Activated CD8-positive, alpha-beta memory T cell treated with anti-CD3 and anti-CD28 coated beads for 36 hours (primary cell): Measurements from ENCODE around the gene ARFGAP1. TPM values are rescaled to one million over a fixed set of nuclear protein-coding genes. Genes with fewer than 3 reads are reported as not detected.

Source experiments
- CTCF ChIA-PET: fragments of 350-600 bp; sonication (Branson Sonifier 250); formaldehyde crosslinking; loops from one replicate; lab custom pipeline; 2021; ENCODE audit warnings: antibody characterized with exemption; lab: Charles Lee
- POLR2A ChIA-PET: fragments of 350-600 bp; sonication (Branson Sonifier 250); formaldehyde crosslinking; loops from one replicate; lab custom pipeline; 2021; ENCODE audit warnings: antibody characterized with exemption; lab: Charles Lee
- total RNA-seq, 2 experiments: library from RNA; stranded (reverse); gene quantifications; one replicate each; pipeline ENCODE4 v1.2.3, GENCODE V29; 2021

Gene ARFGAP1
- total RNA-seq, 2 experiments from 2014 or later = 74.9 to 77.8 TPM

DNA sequence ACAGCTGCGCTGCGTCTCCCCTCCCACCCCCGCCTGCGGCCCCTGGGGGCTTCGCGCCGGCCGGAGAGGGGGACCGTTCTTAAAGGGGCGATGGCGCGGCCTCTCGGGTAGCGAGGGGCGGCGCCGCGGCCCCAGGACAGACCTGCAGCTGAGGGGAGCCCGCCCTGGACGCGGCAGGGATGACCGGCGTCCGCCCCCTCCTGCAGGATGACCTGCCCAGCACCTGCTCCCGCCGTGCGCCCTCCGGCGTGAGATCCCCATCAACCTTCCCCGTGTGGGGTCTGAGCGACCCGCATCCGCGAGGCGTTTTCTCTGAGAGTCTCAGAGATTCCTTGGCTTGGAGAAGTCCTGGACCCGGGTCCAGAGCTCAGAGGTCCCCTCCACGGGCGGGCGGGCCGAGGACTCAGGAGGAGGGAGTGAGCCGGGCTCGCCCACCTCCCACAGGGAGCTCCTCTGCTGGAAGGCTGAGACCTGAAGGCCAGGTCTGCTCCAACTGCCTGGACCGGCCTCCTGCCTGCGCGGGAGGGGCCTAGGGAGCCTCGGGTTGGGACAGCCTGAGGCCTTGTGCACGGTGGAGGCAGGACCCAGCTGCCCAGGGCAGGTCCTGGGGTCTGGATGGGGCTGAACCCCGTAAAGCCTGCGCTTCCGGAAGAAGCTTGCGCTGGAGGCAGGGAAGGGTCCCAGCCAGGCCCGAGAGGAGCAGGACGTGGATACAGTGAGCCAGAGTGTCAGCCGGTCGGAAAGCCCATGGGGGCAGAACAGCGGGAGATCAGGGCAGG, 17.8 kb upstream of the ARFGAP1 start:
- ChIA-PET CTCF (no interaction called here), POLR2A (no interaction called here)

DNA sequence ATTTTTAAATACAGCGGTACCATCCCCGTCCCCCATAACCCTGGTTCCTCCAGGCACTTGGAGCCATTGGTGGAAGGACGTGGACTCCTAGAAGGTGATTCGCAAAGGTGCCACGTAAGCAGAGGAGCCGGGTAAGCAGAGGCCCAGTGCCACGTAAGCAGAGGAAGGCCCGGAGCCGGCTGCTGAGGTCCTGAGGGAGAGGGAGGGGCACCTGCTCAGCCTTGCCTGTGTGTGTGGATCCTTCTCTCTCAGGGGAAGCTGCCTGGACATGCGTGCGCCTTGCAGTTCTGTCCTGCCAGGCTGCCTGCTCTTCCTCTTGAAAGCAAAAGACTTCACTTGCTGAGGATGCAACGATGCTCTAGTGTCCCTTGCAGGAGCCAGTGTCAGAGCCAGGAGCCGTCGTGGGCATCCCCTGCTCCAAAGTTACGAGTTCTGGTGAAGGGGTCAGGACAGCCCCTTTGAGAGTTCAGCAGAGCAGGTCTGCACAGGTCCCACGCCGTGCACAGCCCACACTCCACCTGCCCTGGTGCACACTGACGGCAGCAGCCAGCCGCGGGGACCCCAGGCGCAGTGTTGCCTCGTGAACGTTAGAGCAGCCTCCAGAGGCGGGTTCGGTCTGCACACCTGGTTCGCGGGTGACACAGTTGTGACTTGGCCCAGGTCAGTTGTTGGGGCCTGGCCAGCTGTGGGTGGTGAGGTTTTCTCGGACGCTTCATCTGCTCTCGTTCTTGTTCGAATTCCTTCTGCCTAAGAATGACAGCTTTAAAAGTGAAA, 16.5 kb upstream of the ARFGAP1 start:
- ChIA-PET POLR2A (no interaction called here), CTCF (no interaction called here)

DNA sequence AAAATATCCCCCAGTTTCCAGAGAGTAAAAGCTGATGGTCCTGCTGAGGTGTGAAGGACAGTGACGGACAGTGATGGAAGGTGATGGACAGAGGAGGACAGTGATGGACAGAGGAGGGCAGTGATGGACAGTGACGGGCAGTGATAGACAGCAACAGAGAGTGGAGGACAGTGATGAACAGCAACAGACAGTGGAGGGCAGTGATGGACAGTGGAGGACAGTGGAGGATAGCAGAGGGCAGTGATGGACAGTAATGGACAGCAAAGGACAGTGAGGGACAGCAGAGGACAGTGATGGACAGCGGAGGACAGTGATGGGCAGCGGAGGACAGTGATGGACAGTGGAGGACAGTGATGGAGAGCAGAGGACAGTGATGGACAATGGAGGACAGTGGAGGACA, 15.7 kb upstream of the ARFGAP1 start:
- ChIA-PET POLR2A (no interaction called here), CTCF (no interaction called here)

DNA sequence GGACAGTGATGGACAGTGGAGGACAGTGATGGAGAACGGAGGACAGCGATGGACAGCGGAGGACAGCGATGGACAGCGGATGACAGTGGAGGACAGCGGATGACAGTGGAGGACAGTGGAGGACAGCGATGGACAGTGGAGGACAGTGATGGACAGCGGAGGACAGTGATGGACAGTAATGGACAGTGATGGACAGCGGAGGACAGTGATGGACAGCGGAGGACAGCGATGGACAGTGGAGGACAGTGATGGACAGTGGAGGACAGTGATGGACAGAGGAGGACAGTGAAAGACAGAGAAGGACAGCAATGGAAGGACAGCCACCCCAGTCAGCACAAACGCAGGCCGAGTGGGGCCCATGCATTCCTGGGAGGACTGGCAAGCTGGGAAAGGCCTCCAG, 15.0 kb upstream of the ARFGAP1 start:
- ChIA-PET CTCF (no interaction called here), POLR2A (no interaction called here)

DNA sequence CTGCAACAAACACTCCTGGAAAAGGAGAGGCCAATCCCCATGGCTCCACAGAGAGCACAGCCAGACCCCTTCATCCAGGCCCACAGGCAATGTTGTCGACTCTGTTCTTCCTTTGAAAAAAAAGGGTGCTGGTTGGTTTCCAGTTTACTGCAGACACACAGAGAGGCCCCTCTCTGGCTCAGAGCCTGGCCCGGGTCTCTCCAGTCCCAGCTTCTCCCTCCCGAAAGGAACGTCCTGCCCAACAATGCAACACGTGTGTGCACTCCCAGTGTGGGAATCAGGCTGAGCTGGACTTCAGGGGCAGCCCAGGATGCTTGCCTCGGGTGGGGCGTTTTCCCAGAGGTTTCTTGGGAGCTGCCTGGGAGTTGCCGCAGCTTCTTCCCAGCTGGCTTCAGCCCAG, 13.8 kb upstream of the ARFGAP1 start:
- ChIA-PET POLR2A (no interaction called here), CTCF (no interaction called here)

DNA sequence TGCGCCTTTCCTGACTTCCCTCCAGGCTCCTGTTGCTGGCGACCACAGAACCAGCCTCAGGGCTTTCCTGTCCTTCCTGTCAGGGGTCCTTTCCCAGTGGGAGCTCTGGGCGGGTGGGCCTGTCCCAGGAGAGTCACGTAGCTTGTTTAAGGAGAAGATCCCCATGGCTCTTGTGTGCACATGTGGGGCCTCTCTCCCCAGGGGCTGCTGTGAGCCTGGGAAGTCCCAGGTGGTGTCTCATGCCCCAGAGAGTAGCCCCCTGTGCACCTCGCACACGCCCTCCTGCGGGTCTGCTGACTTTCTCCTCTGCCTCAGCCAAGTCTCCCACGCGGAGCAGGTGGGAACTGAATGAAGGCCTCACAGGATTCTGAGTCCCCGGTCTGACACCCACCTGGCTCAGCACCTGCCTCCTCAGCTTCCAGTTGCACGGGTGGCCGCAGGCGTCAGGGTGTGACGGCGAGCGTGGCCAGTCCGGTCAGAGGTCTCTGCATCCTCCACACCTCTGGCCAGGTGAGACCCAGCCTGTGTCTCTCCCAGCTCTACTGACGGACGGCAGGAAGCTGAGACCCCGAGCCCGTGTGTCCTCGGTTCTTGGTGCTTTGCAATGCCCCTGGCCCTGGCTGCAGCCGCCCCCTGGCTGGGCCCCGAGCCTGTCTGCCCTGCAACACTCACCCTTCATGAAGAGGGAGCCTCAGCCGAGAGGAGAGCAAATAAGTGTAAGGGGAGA, 12.7 kb upstream of the ARFGAP1 start:
- ChIA-PET CTCF (no interaction called here), POLR2A (no interaction called here)

DNA sequence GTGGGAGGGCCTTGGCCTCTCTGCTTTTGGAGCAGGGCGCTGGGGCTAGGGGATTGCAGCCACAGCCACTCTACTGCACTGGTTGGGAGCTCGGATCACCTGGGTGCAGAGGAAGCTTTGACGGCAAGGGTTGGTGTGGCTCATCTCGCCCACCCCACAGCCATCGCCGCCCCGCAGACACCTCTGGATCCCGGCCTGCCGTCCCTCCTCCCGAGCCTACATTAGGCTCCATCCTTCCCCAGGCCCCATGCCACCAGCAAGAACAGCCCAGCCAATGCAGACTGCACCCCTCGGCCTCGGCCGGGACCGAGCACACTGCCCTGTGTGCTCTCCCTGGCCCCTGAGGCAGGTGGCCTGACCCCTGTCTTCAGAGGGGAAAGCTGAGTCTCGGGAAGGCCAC, 12.1 kb upstream of the ARFGAP1 start:
- ChIA-PET POLR2A (no interaction called here), CTCF (interaction anchor here (0.6 kb wide), 1 partner anchor 236 kb away, joined by 4 read pairs; no protein-coding TSS in a partner anchor)

DNA sequence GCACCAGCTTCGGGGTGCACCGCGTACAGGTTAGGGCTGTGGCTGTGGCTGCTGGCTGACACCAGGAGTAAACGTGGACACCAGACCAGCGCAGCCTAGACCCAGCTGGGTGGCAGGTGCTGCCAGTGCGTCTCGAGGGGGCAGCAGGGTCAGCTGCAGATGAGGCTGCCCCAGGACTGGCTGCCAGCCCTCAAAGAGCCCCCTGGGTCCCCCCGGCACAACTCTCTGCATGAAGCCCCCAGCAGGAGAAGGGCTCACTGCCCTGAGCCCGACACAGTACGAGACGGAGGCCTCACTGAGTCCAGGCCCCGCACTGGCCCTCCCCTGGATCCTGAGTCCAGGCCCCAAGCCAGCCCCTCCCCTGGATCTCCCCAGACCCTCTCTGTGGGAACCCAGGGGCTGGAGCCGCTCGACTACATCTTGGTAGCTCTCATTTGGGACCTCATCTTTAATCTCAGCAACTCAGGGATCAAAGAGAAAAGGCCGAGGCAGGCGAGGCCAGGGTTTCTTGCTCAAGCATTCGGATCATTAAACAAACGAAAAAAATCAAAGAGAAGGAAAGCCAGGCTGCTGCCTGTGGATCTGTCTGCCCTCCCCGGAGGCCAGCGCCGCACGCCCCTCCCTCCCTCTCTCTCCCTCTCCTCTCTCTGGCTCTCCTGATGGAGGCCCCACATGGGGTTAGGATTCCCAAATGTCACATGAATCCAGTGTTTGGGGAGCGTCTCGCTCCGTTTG, 11.4 kb upstream of the ARFGAP1 start:
- ChIA-PET CTCF (interaction anchor here (0.6 kb wide), 1 partner anchor 235 kb away, joined by 4 read pairs; no protein-coding TSS in a partner anchor), POLR2A (no interaction called here)

DNA sequence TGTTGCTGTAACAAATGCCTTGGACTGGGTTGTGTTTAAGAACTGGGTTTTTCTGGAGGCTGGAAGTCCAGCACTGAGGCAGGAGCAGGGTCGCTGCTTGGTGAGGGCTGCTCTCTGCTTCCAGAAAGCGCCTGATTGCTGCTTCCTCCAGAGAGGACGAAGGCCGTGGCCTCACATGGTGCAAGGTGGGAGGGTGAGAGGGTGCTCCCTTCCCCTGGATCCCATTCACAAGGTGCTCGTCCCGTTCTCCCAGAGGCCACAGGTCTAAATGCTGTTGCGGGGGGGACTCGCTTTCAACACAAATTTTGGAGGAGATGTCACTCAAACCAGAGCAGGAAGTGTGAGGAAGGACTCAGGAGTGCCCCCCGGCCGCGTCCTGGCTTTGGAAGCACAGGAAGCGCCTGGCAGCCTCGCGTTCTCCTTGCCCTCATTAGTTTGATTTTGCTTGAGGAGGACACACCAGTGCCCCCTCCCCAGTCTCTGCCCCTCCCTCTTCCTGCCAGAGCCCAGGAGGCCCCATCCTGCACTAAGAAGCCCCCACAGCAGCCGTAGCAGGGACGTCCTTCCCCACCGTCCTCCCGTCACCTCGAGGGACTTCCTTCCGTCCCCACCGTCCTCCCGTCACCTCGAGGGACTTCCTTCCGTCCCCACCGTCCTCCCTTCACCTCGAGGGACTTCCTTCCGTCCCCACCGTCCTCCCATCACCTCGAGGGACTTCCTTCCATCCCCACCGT, 10.7 kb upstream of the ARFGAP1 start:
- ChIA-PET CTCF (no interaction called here), POLR2A (no interaction called here)

DNA sequence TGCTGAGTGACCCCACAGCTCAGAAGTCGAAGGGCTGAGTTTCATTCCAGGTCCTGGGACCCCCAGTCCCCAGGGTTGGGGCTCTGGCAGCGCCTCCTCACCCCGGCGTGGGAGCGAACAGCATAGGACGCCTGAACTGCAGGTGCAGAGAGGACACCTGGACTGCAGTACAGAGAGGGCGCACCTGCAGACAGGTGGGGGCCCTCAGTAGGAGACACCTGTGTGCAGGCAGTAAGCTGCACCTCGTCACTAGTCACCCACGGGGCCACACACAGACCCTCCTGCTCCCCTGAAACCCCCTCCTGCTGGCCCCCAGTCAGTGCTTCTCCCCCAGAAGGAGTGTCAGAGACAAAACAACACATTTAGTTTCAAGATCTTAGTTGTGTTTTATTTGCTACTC, 9.8 kb upstream of the ARFGAP1 start:
- ChIA-PET CTCF (no interaction called here), POLR2A (no interaction called here)

DNA sequence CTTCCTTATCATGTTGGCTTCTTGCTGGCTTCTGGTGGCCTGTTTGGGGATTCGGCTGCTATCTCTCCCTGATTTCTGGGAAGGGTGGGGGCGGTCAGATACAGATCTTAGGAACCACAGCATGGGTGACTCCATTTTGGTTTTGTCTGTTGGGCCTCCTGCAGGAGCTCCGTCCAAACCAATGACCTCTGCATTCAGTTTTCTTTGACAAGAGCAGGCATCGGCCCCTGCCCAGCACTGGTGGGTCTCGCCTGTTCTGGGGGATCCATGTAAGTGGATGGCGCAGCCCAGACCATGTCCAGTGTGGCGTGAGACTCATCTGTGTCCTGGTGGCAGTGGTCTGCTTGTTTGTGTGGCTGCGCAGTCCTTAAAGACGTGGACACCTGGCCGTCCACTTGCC, 8.6 kb upstream of the ARFGAP1 start:
- POLR2A ChIA-PET = no interaction called here

DNA sequence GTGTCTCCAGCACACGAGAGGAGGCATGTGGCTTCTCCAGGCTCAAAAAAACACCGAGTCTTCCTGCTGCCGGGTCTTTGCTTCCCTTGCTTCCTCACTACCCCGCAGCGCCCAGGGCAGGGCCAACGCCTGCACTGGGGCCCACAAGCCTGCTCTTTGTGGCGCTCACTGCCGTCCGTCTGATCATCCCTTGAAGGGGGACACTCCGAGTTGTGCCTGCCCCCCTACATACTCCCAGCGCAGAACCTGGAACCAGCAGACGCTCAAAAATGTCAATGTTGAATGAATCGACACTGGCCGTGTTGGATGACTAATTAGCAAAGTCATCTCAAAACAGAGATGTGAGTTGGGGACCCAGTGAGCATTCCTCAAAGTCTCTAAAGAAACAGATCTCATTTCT, 8.1 kb upstream of the ARFGAP1 start:
- POLR2A ChIA-PET = no interaction called here
- CTCF ChIA-PET = no interaction called here

More for the DNA sequence above, 8.6 kb upstream of the ARFGAP1 start:
- CTCF ChIA-PET = no interaction called here

DNA sequence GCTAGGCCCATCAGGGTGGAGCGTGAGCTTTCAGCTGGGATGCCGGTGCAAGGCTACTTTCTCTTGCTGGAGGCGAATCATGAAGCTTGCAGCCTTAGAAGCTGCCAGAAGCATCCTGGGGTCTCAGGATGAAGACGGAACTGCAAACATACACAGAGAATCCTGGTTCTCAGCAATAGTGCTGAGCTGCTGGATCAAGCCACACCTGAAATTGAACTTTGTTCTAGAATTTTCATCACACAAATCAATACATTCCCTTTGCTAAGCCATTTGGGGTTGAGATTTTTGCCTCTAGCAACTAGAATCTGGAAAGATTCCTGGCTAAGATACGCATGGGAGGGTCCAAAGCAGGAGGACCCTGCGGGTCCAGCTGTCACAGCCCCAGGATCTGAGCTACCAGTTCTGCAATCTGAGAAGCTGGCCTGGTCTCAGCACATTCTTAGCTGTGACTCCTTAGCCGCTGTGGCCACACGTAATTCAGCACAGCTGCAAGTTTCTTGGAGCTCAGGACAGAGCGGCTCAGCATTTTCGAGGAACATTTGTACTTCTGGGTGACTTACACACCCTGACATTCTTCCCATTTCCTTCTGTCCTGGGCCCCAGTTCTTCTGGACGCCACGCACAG, 6.6 kb upstream of the ARFGAP1 start:
- ChIA-PET CTCF (no interaction called here), POLR2A (no interaction called here)

DNA sequence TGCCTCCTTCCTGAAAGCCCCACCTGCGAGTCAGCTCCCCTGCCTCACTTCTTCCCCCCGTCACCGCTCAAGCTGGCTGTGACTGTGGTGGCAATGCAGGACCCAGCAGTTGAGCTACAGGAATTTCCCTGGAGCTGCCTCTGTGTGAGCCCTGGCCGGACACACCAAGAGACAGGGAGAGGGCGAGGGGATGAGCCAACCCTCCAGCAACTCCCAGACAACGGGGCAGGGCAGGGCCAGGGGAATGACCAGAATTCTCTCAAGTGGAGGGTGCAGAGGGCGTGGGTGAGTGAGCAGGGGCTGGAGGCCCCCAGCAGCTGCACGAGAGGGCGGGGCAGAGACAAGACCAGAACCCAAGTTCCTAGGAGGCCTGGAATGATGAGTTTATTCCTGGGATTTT, 4.9 kb upstream of the ARFGAP1 start:
- ChIA-PET CTCF (no interaction called here), POLR2A (no interaction called here)

DNA sequence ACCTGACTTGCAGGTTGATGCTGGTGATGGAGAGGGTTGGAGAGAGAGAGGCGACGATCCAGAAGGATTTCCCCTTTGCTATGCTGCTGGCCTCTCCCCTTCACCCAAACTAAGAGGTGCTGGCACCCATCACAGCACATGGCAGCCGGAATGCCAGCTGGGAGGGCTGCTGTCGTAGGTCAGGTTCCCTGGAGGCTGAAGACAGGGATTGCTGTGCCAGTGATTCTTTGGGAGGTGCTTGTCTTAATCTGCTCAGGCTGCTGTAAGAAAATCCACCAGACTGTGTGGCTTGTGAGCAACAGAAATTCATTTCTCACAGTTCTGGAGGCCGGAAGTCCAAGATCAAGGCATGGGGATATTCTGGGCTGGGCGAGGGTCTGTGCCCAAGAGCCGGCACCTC, 4.4 kb upstream of the ARFGAP1 start:
- CTCF ChIA-PET = interaction anchor here (1.4 kb wide), 1 partner anchor 24 kb away, joined by 3 read pairs; no protein-coding TSS in a partner anchor
- POLR2A ChIA-PET = no interaction called here

DNA sequence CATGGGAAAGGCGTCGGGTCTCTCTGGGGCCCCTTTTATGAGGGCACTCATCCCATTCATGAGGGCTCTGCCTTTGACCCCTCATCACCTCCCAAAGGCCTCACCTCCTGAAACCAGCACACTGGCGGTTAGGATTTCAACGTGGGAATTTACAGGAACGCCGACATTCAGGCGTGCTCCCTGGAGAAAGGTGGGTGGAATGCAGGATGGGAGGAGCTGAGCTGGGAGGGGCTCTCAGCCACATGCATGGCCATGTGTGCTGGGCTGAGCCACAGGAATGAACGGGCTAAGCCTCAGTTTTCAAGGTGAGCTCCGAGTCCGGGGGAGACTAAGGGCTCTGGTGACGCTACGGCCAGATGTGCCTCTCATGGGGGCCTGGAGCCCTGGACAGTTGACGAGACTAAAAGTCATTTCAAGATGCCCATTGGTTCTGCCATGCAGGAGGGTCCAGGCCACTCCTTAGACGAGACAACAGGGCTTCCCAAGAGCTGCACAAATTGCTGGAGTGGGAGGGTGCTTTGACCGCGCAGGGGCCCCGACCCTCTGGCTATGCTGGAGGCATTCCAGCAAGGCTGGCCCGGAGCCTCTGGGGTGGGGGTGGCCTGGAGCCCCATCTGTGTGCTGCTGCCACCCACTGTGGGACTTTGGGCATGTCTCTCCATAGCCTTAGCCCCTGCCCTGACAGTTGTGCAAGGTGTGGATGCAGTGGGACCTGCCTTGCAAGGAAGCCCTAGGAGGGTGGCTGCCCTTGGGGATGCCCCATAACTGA, 3.8 kb upstream of the ARFGAP1 start:
- CTCF ChIA-PET = interaction anchor here (1.4 kb wide), 1 partner anchor 23 kb away, joined by 3 read pairs; no protein-coding TSS in a partner anchor
- POLR2A ChIA-PET = no interaction called here

DNA sequence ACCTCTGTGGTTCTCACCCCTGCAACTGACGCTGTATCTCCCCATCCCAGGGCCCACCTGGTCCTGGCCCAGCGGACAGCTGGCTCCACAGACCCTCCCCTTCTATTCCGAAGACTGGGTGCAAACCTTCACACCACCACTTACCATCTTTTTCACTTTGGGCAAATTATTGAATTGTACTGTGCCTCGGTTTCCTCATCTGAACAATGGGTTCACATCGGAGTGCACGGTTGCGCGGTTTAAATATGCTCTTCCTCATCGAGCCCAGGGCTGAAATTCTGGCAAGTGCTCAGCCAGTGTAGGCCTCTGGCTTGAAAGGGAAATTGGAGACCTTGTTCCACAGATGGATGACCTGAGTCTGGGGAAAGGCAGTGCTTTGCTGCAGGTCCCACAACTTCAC, 2.9 kb upstream of the ARFGAP1 start:
- ChIA-PET CTCF (no interaction called here), POLR2A (no interaction called here)
